Measurements from ENCODE around the gene BHMT. TPM values are rescaled to one million over a fixed set of nuclear protein-coding genes. Genes with fewer than 3 reads are reported as not detected.

Gene BHMT
- total and polyA plus RNA-seq, 9 of the 15 experiments (the other 6 are each of a cell fraction or from before 2014, with no cell fraction given): not detected

DNA sequence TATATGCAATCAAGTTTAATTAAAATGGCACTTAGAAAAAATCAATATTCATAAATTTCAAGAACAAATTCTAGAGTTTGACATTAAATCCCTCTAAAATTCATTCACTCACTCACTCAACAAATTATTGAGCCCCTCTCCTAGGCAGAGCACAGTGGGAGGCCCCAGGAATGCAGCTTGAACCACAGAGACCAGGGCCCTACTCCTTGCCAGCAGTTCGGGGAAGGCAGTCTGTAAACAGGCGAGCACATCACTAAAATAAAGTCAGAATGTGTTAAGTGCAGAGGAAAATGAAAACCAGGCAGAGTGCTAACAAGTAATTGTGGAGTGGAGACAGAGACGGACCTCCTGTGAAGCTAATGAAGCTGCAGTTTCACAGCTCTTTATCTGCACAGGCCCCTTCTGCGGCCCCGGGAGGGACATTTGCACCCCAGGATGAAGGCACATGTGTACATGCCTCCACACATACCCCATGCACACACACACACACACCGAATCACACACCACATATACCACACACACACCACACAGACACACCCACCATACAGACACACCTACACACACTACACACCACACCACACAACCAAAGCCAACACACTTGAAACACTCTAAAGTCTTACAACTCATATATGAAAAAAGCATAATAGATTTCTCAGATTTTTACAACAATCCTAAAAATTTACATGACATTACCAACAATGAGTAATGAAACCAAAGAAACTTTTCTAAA, 40.5 kb downstream of the BHMT start:
- Histone ChIP-seq H2AFZ (ENCODE audit: low read depth, low read length) (no peak overlapping the region), H3K9ac (ENCODE audit: insufficient read depth in 1 of 2, low read depth in 2 of 2, low read length in 2 of 2) (no peak overlapping the region; a peak in 1 of 4 replicates), H3K79me2 (ENCODE audit: control insufficient read depth, insufficient read depth, low read length) (no peaks in the 10 kb centered on the region), H3K4me1 (replicated peaks in 1 of 2; ENCODE audit: control insufficient read depth in 2 of 2, insufficient read depth in 2 of 2, low read length in 2 of 2) (0 out of 5 replicates have a peak, but pooled peaks cover 0 to 3% of the 10 kb centered on the region in 2 experiments), H3K9me1 (ENCODE audit: control insufficient read depth, insufficient read depth, low read length) (no peaks in the 10 kb centered on the region), H3K9me3 (replicated peaks; ENCODE audit: control insufficient read depth, insufficient read depth, low read depth, low read length) (no peaks in the 10 kb centered on the region), H3K4me3 (no peak overlapping the region), H3K27ac (ENCODE audit: extremely low read depth, low read depth, low read length) (no peak overlapping the region), H4K20me1 (replicated peaks; ENCODE audit: control insufficient read depth, insufficient read depth, low read length) (no peaks in the 10 kb centered on the region), H3K27me3 (ENCODE audit: control insufficient read depth in 2 of 2, insufficient read depth in 2 of 2, low read length in 2 of 2) (peaks cover 2 to 4% of the 10 kb centered on the region in 2 experiments; a peak in 2 of 5 replicates), H3K4me2 (ENCODE audit: insufficient read depth, low read length) (no peak overlapping the region), H3K36me3 (ENCODE audit: control insufficient read depth, insufficient read depth, low read length) (no peaks in the 10 kb centered on the region)
- no peak for DNase-seq (ENCODE audit: extremely low read depth in 1 of 4, low spot score in 3 of 4)
- in situ Hi-C loops (cut with MboI): no loop called here
- no peak; the same call in 1 of the 3 replicates for ATAC-seq
- intact Hi-C loops (cut with micrococcal nuclease): no loop called here
- peak; percentile 65 for FAIRE-seq
- BruUV-seq (replicated peaks): no TSS peak
- ChIA-PET CTCF (ENCODE audit: low intra/inter-chr PET ratio) (no interaction called here), POLR2A (no interaction called here)
- 20% methylated on average over 6 of the region's 6 CpGs for WGBS (ENCODE audit: insufficient coverage, low coverage, missing lambda C conversion rate)
- TF ChIP-seq RHOXF2B (CRISPR knock-in tag; conservative IDR thresholded peaks at IDR 0.05) (no peak), ZNF740 (CRISPR knock-in tag; IDR thresholded peaks at IDR 0.05) (no peak), ZNF740 (tag; IDR thresholded peaks at IDR 0.05) (no peak), MED1 (CRISPR knock-in tag; IDR thresholded peaks at IDR 0.05; ENCODE audit: borderline replicate concordance) (no peak), HMG20A (CRISPR knock-in tag; conservative IDR thresholded peaks at IDR 0.05) (no peak), IRF9 (tag; IDR thresholded peaks at IDR 0.05) (no peak), GATA2 (CRISPR knock-in tag; IDR thresholded peaks at IDR 0.05) (no peak), NCOA2 (IDR thresholded peaks at IDR 0.05; ENCODE audit: partially characterized antibody in 2 of 2) (no peak), RB1 (IDR thresholded peaks at IDR 0.05; ENCODE audit: low read depth) (no peak)
- TF ChIP-seq, protein P1, sequence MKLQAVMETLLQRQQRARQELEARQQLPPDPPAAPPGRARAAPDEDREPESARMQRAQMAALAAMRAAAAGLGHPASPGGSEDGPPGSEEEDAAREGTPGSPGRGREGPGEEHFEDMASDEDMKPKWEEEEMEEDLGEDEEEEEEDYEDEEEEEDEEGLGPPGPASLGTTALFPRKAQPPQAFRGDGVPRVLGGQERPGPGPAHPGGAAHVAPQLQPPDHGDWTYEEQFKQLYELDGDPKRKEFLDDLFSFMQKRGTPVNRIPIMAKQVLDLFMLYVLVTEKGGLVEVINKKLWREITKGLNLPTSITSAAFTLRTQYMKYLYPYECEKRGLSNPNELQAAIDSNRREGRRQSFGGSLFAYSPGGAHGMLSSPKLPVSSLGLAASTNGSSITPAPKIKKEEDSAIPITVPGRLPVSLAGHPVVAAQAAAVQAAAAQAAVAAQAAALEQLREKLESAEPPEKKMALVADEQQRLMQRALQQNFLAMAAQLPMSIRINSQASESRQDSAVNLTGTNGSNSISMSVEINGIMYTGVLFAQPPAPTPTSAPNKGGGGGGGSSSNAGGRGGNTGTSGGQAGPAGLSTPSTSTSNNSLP (IDR thresholded peaks at IDR 0.05; ENCODE audit: borderline replicate concordance, low read depth, low read length): no peak
